ENCODE measurements around the gene RAB37. TPM values are rescaled to one million over a fixed set of nuclear protein-coding genes. Genes with fewer than 3 reads are reported as not detected.

Gene RAB37
- total and polyA plus RNA-seq, 2 of the 8 experiments (the other 6 are each of a cell fraction or from before 2014, with no cell fraction given): 5.5 to 6.1 TPM

DNA sequence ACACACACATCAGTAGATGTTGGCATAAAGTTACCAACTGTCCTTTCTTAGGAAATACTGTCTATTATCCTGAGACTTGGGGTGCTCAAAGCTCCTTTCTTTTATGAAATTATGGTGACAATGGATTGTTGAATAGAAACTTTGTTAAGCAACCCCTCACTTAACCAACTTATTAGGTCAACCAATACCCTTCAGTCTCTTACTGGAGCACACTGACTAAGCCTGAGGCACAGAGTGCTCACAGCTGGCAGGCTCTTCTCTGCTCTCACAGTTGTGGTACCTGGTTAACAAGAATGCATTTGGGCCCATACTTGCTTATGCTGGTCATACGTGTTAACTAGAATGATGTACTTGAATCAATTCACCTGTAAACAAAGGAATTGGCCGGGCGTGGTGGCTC, 49.2 kb upstream of the RAB37 start:
- H4K8ac ChIP-seq (ENCODE audit: extremely low read depth, insufficient read depth, low read length): no peak overlapping the region
- H3K18ac ChIP-seq (ENCODE audit: extremely low read depth, low read length): no peak overlapping the region
- no peaks in the 10 kb centered on the region for H3K36me3 ChIP-seq (ENCODE audit: control insufficient read depth in 2 of 4, insufficient read depth in 4 of 4, low read length in 3 of 4)
- ChIA-PET POLR2A (ENCODE audit: partially characterized antibody) (no interaction called here), CTCF (ENCODE audit: partially characterized antibody) (interaction anchor here (0.8 to 3.8 kb wide), 4 partner anchors 8 to 49 kb away, joined by 4 to 12 read pairs (median 10); partner anchors contain the start of gene RAB37)
- no peak overlapping the region for H4K5ac ChIP-seq (ENCODE audit: insufficient read length, low read depth, low read length)
- no peaks in the 10 kb centered on the region for H3K9me3 ChIP-seq (ENCODE audit: insufficient read depth in 2 of 2, low read depth in 1 of 2, low read length in 1 of 2)
- no peak overlapping the region for H2BK20ac ChIP-seq (ENCODE audit: low read length)
- H3K4me2 ChIP-seq (ENCODE audit: insufficient read depth in 1 of 2, low read depth in 2 of 2, low read length in 2 of 2): no peak overlapping the region
- no peak overlapping the region for H4K91ac ChIP-seq (replicated peaks; ENCODE audit: insufficient read length, low read length)
- no peak overlapping the region for H2BK12ac ChIP-seq (ENCODE audit: low read depth, low read length)
- H2BK120ac ChIP-seq (replicated peaks; ENCODE audit: low read depth, low read length): no peak overlapping the region
- no peaks in the 10 kb centered on the region for H3K79me1 ChIP-seq (ENCODE audit: low read depth, low read length)
- no peak overlapping the region for H2AK5ac ChIP-seq (ENCODE audit: low read depth, low read length)
- H3K14ac ChIP-seq (ENCODE audit: insufficient read length): no peak overlapping the region
- no peak overlapping the region for H3K4ac ChIP-seq (replicated peaks; ENCODE audit: insufficient read length, low read depth, low read length)
- no peak overlapping the region for H2AFZ ChIP-seq (ENCODE audit: low read length)
- H3K23me2 ChIP-seq (ENCODE audit: low read depth, low read length): no peaks in the 10 kb centered on the region
- no peak overlapping the region for H2BK15ac ChIP-seq (ENCODE audit: low read length)
- H3K56ac ChIP-seq (replicated peaks; ENCODE audit: insufficient read length, low read depth, low read length): no peak overlapping the region
- no peaks in the 10 kb centered on the region for H4K20me1 ChIP-seq (replicated peaks in 1 of 2; ENCODE audit: control insufficient read depth in 1 of 2, insufficient read depth in 2 of 2, low read length in 2 of 2)
- H3K4me1 ChIP-seq (replicated peaks in 1 of 4; ENCODE audit: control insufficient read depth in 3 of 4, insufficient read depth in 4 of 4, low read length in 3 of 4): no peaks in the 10 kb centered on the region
- FAIRE-seq (no peak), DNase-seq (ENCODE audit: low read depth in 1 of 2, low spot score in 2 of 2) (no peak)
- H3K79me2 ChIP-seq (ENCODE audit: control insufficient read depth in 1 of 2, insufficient read depth in 2 of 2, low read length in 2 of 2): no peaks in the 10 kb centered on the region
- no peak overlapping the region for H3K9ac ChIP-seq (replicated peaks in 1 of 4; ENCODE audit: extremely low read depth in 1 of 4, low read depth in 3 of 4, low read length in 3 of 4)
- H3K27ac ChIP-seq (ENCODE audit: low read depth, low read length): no peak overlapping the region
- H3K27me3 ChIP-seq (replicated peaks in 1 of 4; ENCODE audit: control insufficient read depth in 3 of 4, extremely low read depth in 1 of 4, insufficient read depth in 3 of 4, low read length in 3 of 4): no peaks in the 10 kb centered on the region; a peak in 1 of 7 replicates
- H3K4me3 ChIP-seq (ENCODE audit: extremely low read depth in 1 of 4, insufficient read depth in 2 of 4, low read depth in 3 of 4, low read length in 4 of 4): no peak overlapping the region
- no peak overlapping the region for H2BK5ac ChIP-seq (ENCODE audit: low read depth, low read length)
- 93% methylated on average over 3 of the region's 3 CpGs; no CpG with 5 or more reads in 1 of the 2 experiments for WGBS, 2 experiments (ENCODE audit: extremely low coverage in 1 of 2, insufficient coverage in 1 of 2, insufficient read length in 1 of 2, insufficient replicate concordance in 2 of 2, low coverage in 1 of 2, low lambda C conversion rate in 2 of 2, missing lambda C conversion rate in 1 of 2)
- no peak overlapping the region for H3K23ac ChIP-seq (ENCODE audit: insufficient read length)
- TF ChIP-seq EP300 (IDR thresholded peaks at IDR 0.05; ENCODE audit: borderline replicate concordance in 1 of 2, low read depth in 2 of 2, low read length in 2 of 2): no peak
- no peak for TF ChIP-seq EZH2 (IDR thresholded peaks at IDR 0.05; ENCODE audit: low read depth, low read length, severe bottlenecking)
- TF ChIP-seq, protein P1, sequence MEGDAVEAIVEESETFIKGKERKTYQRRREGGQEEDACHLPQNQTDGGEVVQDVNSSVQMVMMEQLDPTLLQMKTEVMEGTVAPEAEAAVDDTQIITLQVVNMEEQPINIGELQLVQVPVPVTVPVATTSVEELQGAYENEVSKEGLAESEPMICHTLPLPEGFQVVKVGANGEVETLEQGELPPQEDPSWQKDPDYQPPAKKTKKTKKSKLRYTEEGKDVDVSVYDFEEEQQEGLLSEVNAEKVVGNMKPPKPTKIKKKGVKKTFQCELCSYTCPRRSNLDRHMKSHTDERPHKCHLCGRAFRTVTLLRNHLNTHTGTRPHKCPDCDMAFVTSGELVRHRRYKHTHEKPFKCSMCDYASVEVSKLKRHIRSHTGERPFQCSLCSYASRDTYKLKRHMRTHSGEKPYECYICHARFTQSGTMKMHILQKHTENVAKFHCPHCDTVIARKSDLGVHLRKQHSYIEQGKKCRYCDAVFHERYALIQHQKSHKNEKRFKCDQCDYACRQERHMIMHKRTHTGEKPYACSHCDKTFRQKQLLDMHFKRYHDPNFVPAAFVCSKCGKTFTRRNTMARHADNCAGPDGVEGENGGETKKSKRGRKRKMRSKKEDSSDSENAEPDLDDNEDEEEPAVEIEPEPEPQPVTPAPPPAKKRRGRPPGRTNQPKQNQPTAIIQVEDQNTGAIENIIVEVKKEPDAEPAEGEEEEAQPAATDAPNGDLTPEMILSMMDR (IDR thresholded peaks at IDR 0.05; ENCODE audit: control extremely low read depth in 1 of 3, insufficient read depth in 1 of 3, low read depth in 1 of 3, low read length in 3 of 3): no peak

Data from H1 (cell line).